SKM-1 (cell line): ENCODE results near the gene ST3GAL4.
A peak's percentile ranks its signal among the peaks of the same experiment; 100 is the strongest.
"Not testable (repeated sequence)": the region's sequence is repeated elsewhere in the genome, so short reads cannot be mapped to it uniquely, and the experiment has no call there.

ENCODE experiments used
- DNase-seq: peaks from one replicate; lab custom pipeline; 2025; ENCODE audit not compliant: unreplicated experiment; lab: John Stamatoyannopoulos, UW

ST3GAL4 gene

DNA sequence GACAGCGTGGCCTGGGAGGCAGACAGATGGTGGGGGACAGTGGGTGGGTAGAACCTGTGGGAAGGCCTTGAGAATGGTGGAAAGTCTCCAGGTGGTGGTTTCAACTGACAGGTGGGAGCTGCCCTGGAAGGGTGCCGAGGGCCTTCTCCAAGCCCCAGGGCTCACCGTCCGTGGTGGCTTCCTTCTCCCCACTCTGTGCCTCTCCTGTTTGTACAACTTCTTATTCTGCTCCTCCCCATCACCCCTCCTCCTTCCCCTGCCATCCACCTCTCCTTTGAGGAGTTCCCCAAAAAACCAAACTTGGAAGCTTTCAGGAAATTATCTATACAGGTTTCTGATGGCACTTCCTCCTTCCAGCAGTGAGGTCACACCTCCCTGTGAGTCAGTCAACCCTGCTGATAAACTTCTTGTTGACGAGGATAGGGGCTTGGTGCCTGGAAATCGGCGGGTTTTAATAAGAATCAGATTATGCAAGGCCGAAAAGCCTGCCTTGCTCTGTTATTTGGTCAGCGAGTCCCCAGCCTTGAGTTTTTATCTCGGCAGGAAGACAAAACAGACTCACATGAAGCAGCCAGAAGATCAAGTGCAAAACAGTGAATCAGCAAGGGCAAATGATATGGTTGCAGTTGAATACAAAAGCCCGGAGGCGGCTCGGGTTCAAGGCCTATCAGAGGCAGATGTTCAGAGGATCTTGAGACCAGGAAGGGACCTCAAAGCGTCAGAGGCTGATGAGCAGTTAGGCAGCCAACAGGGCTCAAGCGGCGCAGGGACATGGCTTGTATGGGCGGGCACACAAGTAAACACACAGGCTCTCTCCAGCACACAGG, 9.5 kb upstream of the ST3GAL4 start:
- DNase-seq: peak; percentile 89

DNA sequence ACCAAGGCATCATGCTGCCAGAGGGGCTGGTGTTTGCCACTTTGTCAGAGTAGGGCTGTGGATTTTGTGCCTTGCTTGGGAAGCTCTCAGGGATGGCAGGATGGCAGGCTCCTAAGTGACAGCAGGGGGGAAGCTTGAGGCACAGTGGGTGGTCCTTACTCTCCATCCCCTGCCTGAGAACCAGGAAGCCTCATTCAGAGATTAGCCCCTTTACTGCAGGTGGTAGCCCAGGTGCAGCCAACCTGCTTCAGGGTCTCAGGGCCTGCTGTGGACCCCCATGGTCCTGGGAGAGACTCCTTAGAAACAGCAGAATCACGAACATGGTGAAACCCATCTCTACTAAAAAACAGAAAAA, 8.9 kb upstream of the ST3GAL4 start:
- no peak for DNase-seq

DNA sequence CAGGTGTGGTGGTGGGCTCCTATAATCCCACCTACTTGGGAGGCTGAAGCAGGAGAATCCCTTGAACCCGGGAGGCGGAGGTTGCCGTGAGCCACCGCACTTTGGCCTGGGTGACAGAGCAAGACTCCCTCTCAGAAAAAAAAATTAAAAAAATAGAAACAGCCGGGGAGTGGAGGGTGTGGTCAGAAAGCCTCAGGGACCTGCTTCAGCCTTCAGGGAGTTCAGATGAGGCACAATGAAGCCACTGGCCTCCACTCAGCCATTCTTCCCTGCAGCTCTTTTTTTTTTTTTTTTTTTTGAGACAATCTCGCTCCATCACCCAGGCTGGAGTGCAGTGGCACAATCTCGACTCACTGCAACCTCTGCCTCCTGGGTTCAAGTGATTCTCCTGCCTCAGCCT, 8.5 kb upstream of the ST3GAL4 start:
- DNase-seq: not testable (repeated sequence)

DNA sequence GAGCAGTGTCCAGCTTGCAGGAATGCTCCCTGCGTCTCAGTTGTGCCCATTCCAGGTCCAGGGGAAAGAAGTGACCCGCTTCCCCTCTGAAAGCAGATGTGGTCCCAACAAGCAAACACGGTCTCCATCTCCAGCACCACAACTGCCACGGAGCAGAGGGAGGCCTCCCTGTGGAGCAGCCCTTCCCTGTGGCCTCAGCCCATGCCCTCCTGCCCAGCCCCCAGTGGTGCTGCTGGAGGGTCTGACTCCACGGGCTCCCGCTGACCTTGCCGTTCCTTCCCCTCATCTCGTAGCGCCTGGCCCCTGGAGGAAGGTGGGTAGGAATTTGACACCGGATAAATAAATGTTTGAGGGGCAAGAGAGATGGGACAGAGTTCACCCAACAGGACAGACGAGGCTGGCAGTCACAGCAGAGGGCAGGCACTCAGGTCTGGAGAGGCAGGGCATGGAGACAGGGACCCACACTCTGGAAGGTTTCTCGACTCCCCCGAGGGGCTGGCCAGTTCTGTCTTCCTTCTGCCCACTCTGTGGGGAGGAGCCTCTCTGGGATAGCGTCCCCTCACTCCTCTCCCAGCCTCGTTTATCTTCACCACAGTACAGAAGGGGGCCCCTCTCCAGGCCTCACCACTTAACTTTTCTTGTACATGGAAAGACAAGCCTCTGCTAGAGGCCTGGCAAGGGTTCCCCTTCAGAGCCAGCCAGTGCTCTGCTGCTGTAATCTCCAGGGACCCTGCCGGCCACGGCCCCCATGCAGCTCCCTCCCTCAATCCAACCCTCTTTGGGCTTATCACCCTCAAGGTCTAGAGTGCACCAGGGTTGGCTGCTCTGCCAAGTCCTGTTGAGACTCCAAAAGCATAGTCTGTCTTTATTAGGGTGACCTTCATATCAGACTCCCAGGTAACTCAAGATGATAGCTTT, 7.5 kb upstream of the ST3GAL4 start:
- DNase-seq: no peak

DNA sequence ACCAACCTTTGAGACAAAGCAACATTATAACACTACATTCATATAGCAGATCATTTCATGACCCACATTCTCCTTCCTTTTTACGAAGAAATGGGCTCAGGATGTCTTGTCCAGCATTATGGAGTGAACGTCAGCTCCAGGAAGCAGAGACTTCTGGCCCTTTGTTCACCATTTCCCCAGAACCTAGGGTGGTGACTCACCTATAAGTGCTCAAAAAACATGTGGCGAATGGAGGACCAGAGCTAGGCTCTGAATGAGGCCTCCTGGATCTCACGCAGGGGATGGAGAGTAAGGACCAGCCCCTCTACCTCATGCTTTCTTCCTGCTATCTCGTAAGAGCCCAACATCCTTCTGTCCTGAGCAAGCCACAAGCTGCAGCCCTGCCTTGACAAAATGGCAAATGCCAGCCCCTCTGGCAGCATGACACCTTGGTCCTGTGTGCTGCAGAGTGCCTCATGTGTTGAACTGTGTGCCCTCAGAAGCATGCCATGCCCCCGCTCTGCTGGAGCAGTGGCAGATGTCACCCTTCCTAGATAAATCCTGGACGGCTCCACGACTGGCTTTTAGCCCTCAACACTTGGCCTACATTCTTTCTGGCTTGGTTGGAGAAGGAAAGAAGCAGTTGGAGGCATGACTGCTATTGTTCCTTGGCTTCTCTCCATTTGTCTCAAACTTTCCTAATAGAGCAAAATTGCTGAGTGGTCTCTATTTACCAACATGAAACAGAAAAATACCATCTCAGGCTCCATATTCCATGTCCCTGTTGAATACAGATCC, 6.5 kb upstream of the ST3GAL4 start:
- no peak for DNase-seq

DNA sequence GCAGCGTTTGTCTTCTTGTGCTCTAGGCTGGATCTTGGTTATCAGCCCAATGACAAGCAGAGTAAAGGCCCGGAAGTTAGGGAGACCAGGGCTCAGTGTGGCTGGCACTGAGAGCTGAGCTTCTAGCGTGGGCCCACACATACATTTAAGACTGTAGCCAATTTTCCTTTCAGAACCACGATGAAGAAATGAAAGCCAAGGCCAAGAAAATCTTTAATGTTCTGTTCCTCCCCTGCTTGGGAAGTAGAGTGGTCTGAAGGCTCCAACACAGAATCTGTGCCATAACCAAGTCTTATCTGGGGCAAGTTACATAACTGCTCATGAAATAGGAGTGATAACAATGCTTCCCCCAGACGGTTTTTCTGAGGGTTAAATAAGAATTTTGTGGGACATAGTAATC, 4.7 kb upstream of the ST3GAL4 start:
- no peak for DNase-seq

DNA sequence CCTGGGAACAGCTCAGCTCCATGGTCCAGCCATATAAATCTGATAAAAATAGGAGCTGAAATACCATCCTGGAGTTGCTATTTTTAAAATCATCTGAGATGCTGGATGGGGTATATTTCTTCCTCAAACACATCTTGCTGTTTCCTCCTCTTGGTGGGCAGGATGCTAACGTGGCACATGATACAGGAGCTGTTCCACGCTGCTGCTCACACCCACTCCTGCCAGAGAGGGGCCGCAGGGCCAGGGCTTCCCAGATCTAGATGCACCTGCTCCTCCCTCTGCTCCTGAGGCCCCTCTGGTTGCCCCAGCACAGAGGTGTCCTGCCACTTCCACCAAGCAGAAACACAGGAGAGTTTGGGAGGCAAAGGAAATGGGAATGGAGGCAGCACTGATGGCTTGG, 3.3 kb upstream of the ST3GAL4 start:
- DNase-seq: no peak

DNA sequence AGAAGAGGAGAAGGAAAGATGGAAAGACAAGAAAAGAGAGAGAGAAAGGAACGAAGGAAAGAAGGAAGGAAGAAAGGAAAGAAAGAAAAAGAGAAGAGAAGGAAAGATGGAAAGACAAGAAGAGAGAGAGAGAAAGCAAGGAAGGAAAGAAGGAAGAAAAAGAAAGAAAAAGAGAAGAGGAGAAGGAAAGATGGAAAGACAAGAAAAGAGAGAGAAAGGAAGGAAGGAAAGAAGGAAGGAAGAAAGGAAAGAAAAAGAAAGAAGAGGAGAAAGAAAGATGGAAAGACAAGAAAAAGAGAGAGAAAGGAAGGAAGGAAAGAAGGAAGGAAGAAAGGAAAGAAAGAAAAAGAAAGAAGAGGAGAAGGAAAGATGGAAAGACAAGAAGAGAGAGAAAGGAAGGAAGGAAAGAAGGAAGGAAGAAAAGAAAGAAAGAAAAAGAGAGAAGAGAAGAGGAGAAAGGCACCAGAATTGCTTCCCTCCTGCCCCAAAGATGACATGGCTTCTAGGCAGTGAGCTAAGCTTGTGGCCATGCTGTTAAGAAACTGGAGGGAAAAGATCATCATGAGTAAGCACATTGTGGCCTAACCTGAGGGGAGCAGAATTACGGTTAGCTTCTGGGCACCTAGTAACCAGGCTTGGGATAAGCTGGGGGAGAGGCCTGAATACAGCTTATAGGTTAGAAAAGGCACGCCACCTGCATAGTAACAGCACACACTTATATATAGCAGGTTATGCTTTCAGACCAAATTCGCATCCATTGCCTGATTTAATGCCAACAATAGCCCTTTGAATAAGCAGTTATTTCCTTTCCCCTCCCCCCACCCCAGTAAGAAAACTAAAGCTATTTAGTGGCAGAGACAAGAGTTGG, 2.3 kb upstream of the ST3GAL4 start:
- peak; percentile 79 for DNase-seq

DNA sequence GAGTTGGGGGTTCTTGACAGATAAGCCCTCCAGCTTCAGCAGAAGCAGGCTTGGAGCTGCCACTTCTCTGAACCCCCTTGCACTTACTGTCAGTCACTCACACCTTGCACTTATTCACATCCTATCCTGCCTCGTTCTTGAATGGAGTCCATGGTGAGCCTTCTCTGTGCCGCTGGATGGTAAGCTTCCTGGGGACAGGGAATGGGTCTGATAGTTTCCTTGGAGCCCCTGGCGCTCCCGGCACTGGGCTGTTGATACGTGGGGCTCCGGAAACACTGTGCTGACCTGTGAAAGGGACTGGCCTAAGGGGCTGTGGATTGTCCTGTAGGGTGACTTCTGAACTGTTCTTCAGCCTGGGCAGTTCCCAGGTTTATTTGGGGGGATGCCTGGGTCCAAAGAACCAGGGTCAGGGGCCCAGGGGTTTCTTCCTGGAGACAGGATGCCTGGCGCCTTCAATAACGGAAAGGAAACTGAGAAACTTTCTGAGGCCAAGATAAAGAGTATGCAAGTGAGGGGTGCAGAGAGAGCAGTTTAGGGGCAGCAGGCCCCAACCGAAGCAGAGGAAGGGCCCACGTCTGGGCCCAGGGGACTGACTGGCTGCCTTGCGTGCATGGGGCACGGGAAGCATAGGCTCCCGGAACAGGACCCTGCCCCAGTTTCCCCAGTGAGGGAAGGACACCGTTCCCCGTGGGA, 709 bp upstream of the ST3GAL4 start:
- no peak for DNase-seq

DNA sequence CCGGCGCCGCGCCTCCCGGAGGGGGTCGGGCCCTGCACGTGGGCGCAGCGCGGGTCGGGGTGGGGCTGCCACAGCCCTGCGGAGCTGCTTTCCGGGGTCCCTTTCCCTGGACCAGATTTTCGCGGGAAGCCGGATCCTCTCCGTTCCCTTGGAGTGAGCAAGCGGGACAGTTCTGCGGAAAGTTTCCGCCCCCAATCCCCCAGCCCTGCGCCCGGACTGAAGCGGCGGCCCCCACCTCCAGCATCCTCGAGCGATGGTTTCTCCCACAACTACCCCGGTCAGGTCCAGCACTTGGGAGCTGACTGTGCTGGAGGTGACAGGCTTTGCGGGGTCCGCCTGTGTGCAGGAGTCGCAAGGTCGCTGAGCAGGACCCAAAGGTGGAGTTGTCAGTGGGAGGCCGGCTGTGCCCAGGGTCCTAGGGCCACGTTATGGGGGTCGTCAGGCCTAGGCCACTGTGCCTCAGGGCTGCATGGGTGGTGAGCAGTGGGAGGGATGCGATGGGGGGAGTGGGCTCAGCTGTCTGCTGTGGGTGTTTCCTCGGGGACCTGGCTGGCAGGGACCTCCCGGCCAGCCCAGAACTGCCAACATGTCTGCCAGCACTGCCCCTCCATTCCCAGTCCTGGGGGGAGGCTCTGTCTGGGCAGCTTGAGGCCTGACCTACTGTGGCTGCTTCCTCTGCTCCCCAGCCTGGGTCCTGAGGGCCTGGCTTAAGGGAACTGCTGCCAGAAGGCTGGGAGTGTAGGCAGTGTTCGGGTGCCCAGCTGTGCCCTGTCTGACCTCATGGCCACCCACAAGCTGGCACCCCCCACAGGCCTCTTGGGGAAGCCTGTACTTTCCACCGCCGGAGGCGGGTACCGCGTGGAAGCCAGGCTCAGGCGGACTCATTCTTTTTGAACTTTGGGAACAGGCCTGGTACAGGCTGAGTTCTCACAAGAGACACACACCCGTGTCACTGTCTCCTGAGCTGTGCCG, 726 bp downstream of the ST3GAL4 start:
- DNase-seq: no peak

DNA sequence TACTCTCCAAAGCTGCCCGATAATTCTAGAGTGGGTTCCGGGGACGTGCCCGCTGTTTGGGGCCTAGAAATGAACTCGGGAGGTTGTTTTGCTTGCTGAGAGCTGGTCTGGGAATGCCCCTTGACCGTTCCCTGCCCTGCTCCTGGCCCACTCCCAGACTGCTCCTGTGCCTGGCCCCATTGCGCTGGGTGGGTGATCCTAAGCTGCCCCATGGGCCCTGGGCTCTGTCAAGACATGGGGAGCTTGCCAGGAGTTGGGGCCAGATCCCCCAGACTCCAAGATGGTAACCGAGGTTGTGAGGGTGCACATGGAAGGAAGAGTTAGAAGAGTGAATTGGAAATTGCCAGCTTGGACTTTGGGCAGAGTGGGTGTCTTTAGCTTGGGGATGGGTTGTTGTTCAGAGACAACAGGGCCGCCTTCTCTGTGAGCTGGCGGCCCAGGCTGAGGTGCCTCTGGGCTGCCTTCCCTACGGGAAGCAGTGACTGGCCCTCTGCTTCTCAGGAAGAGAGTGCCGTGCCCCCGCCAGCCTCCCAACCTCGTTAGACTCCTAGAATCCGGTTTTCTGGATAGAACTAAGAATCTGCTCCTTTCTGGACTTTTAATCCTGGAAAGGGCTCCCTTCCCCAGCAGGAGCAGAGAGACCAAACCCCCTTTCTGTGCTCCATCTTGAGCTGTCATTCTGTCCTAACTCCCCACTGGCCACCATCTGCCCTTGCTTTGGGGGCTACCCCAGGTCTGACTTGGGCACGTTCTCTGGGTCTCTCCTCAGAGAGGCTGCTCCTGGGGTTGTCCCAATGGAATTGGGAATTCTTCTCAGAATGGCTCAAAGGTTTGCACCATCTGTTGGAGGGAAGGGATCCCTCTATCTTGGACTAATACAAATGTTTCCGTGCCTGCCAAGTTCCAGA, 1.8 kb downstream of the ST3GAL4 start:
- DNase-seq: no peak

DNA sequence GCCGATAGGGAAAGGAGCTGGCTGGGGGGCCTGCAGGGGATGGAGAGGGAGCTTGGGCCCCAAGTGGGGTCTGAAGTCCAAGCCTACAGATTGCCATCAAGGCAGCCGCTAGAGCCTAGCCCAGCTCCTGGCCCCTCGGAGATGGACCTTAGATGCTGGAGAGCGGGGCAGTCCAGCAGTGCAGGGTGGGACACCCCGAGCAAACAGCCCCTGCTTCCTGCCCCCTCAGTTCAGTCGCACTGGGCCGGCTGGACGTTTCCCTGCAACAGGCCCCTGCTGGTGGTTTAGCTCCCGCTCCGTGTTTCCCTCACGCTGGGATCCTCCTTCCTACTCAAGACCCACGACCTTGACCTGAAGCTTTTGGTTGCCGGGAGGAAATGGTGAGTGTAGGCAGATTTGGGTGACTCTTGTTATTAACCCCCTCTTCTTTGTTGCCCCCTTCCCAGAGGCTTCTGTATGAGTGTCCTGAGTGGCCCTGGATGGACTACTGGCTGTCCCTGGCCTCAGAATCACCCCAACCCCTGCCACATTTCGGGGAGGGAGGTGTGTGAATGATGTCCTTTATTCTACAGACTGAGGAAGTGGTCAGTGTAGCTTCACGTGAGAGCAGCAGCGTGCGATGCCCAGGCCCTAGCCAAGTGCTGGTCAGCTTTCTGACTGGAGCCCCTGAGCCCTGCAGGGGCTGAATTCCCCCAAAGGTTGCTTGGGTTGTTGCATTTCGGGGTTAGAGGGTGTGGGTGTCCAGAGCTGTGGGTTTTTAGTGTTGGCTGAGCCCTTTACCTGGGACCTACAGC, 2.7 kb downstream of the ST3GAL4 start:
- no peak for DNase-seq

DNA sequence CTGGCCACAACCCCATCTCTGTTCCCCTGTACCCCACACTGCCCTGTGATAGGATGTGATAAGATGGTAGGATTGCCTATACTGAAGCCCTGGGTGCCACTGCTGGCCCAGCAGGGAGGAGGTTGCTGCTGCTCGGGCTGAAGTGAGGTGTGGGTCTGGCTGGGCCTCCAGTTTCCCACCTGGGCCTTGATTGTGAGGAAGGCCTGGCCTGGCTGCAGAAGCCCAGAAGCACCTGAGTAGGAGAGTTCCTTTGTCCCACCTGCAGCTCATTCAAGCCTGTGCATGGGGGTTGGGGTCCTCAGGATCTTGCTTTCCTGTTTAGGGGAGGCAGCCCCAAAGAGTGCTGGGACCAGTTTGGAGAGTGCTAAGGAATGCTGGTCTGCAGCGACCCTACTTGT, 3.3 kb downstream of the ST3GAL4 start:
- no peak for DNase-seq

DNA sequence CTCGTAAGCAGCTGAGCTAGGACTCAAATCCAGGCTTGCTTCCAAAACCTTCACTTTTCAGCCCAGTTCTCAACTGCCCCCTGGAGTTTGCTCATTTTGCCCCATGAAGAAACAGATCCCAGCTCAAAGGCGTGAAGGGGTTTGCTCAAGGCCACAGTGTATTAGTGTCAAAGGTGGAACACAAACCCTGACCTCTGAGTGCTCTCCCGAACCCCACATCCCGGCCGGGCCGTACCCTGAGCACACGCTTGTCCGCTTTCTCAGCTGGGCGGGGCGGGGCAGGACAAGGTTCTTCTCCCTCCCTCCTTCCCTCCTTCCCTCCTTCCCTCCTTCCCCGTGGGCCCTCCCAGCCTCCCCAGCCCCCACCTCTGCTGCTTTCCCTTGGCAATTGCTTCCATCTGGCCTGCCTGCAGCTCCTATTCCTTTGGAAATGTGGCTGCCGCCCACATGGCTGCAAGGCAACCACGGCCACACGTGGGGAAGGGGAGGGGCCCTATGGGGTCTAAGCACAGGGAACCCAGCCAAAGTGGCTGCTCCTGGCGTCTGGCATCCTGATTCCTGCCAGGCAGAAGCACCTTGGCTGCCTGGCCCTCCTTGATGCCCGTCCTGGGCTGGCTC, 4.1 kb downstream of the ST3GAL4 start:
- no peak for DNase-seq

DNA sequence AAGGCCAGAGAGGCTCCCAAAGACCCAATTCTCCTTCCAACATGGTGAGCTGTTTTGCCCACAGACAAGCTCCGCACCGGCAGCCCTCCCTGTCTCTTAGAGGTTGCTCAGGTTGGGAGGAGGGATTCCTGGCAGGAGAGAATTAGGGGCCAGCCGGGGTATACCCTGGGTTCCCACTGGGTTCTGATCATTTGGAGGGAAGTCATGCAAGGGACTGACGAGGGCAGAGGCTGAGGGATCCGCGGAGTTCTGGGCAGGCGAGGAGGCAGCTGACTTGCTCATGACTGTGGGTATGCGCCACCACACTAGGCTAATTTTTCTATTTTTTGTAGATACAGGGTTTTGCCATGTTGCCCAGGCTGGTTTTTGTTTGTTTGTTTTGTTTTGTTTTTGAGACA, 4.6 kb downstream of the ST3GAL4 start:
- DNase-seq: no peak

DNA sequence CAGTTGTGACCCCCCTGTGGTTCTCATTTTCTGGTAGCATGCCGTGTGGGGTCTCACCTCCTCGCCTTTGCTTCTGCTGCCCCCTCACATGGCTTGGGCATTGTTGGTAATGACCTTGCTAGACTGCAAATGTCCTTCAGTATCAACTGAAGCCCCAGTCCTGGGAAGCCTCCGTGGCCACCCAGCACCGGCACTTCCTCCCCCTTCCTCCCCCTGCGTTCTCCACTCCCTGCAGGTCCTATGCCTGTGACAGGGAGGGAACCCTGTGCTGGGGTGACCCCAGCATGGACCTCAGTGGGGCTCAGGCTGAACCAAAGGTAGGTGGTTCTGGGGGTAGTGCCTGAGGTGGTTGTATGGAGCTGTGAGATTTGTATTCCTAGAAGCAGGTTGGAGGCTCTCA, 5.9 kb downstream of the ST3GAL4 start:
- DNase-seq: no peak
